Measurements from ENCODE around the gene GPR146. TPM values are rescaled to one million over a fixed set of nuclear protein-coding genes. Genes with fewer than 3 reads are reported as not detected.

GPR146 gene
- total and polyA plus RNA-seq, 9 of the 15 experiments (the other 6 are each of a cell fraction or from before 2014, with no cell fraction given) = 0.22 to 3.6 (median 0.64) TPM; not detected in 2

DNA sequence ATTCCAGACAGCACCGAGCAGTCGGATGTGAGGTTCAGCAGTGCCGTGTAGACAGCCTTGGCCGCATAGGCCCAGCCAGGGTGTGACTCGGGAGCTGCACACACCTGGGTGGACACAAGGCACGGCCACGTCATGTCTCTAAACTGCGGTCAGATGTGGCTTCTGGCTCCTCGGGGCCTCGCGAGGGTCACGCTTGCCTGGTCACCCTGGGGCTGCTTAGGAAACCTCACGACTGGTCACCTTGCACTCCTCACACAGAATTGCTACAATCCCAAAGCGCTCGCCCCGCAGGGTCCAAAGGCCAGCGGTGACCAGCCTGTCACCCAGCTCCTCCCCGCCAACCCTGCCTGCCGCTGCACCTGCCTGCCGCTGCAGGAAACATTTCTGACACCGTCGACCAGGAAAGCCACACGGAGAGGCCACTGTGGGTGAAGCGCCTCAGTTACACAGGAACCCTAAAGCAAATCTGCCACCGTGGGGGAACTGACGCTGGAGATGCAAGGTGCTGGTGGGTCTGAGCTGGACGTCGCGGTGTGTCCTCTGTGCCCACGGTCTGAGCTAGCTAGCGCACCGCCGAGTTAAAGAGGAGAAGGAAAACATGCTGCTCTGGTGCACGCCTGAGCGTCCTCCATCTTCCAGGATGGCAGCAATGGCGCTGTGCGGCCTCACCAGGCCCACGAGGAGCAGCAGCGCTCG, 48.6 kb downstream of the GPR146 start:
- Histone ChIP-seq H3K27me3 (ENCODE audit: control insufficient read depth in 2 of 2, insufficient read depth in 2 of 2, low read length in 2 of 2) (no peaks in the 10 kb centered on the region), H3K36me3 (ENCODE audit: control insufficient read depth, insufficient read depth, low read length) (peaks cover 4% of the 10 kb centered on the region; the same call in 2 of the 3 replicates), H3K79me2 (ENCODE audit: control insufficient read depth, insufficient read depth, low read length) (no peaks in the 10 kb centered on the region; the same call in 2 of the 3 replicates), H3K4me2 (ENCODE audit: insufficient read depth, low read length) (no peak overlapping the region), H3K9me3 (replicated peaks; ENCODE audit: control insufficient read depth, insufficient read depth, low read depth, low read length) (no peaks in the 10 kb centered on the region), H3K27ac (ENCODE audit: extremely low read depth, low read depth, low read length) (no peak overlapping the region), H3K4me3 (no peak overlapping the region), H3K9ac (ENCODE audit: insufficient read depth in 1 of 2, low read depth in 2 of 2, low read length in 2 of 2) (peak overlapping the region in 1 of 2 experiments; percentile 36; a peak in 2 of 4 replicates), H3K9me1 (ENCODE audit: control insufficient read depth, insufficient read depth, low read length) (no peaks in the 10 kb centered on the region), H4K20me1 (replicated peaks; ENCODE audit: control insufficient read depth, insufficient read depth, low read length) (peaks cover 12% of the 10 kb centered on the region; the same call in 1 of the 2 replicates), H3K4me1 (replicated peaks in 1 of 2; ENCODE audit: control insufficient read depth in 2 of 2, insufficient read depth in 2 of 2, low read length in 2 of 2) (peaks cover 5 to 53% of the 10 kb centered on the region in 2 experiments; a peak in 4 of 5 replicates), H2AFZ (ENCODE audit: low read depth, low read length) (no peak overlapping the region)
- FAIRE-seq = no peak
- WGBS (ENCODE audit: insufficient coverage, low coverage, missing lambda C conversion rate) = 87% methylated on average over 30 of the region's 40 CpGs
- BruUV-seq (replicated peaks) = no TSS peak
- no peak for ATAC-seq
- intact Hi-C loops (cut with micrococcal nuclease) = no loop called here
- in situ Hi-C loops (cut with MboI) = no loop called here
- TF ChIP-seq FOXK1 (CRISPR knock-in tag; IDR thresholded peaks at IDR 0.05; ENCODE audit: borderline replicate concordance) (no peak), MED1 (CRISPR knock-in tag; IDR thresholded peaks at IDR 0.05; ENCODE audit: borderline replicate concordance) (no peak), ZNF311 (CRISPR knock-in tag; IDR thresholded peaks at IDR 0.05) (no peak), SIRT6 (IDR thresholded peaks at IDR 0.05; ENCODE audit: low read depth, low read length) (no peak), HMG20A (CRISPR knock-in tag; conservative IDR thresholded peaks at IDR 0.05) (no peak), ELF1 (tag; IDR thresholded peaks at IDR 0.05) (no peak)
- TF ChIP-seq, protein P1, sequence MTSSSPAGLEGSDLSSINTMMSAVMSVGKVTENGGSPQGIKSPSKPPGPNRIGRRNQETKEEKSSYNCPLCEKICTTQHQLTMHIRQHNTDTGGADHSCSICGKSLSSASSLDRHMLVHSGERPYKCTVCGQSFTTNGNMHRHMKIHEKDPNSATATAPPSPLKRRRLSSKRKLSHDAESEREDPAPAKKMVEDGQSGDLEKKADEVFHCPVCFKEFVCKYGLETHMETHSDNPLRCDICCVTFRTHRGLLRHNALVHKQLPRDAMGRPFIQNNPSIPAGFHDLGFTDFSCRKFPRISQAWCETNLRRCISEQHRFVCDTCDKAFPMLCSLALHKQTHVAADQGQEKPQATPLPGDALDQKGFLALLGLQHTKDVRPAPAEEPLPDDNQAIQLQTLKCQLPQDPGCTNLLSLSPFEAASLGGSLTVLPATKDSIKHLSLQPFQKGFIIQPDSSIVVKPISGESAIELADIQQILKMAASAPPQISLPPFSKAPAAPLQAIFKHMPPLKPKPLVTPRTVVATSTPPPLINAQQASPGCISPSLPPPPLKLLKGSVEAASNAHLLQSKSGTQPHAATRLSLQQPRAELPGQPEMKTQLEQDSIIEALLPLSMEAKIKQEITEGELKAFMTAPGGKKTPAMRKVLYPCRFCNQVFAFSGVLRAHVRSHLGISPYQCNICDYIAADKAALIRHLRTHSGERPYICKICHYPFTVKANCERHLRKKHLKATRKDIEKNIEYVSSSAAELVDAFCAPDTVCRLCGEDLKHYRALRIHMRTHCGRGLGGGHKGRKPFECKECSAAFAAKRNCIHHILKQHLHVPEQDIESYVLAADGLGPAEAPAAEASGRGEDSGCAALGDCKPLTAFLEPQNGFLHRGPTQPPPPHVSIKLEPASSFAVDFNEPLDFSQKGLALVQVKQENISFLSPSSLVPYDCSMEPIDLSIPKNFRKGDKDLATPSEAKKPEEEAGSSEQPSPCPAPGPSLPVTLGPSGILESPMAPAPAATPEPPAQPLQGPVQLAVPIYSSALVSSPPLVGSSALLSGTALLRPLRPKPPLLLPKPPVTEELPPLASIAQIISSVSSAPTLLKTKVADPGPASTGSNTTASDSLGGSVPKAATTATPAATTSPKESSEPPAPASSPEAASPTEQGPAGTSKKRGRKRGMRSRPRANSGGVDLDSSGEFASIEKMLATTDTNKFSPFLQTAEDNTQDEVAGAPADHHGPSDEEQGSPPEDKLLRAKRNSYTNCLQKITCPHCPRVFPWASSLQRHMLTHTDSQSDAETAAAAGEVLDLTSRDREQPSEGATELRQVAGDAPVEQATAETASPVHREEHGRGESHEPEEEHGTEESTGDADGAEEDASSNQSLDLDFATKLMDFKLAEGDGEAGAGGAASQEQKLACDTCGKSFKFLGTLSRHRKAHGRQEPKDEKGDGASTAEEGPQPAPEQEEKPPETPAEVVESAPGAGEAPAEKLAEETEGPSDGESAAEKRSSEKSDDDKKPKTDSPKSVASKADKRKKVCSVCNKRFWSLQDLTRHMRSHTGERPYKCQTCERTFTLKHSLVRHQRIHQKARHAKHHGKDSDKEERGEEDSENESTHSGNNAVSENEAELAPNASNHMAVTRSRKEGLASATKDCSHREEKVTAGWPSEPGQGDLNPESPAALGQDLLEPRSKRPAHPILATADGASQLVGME (CRISPR knock-in tag; IDR thresholded peaks at IDR 0.05) = no peak
- no peak for DNase-seq (ENCODE audit: extremely low read depth in 1 of 4, low spot score in 3 of 4)
- POLR2A ChIA-PET = no interaction called here
- CTCF ChIA-PET (ENCODE audit: low intra/inter-chr PET ratio) = no interaction called here
